K562 (cell line): Measurements from ENCODE around the gene CETN1. TPM values are rescaled to one million over a fixed set of nuclear protein-coding genes. Genes with fewer than 3 reads are reported as not detected.

Experiments
- DDX20 ChIP-seq: fragments of 450-650 bp; IDR thresholded peaks from 2 replicates; pipeline ENCODE4 v1.6.1; 2016; ENCODE audit warnings: missing genetic modification characterization, low read depth, mild to moderate bottlenecking, missing compliant biosample characterization, moderate library complexity
- ELF2 ChIP-seq: fragments of 250-450 bp; sonication (Bioruptor Pico); IDR thresholded peaks from 2 replicates; pipeline ENCODE4 v1.5.0; 2021; ENCODE audit warnings: mild to moderate bottlenecking
- EP400 ChIP-seq: fragments of 450-650 bp; IDR thresholded peaks from 2 replicates; pipeline ENCODE4 v1.6.1; 2017; ENCODE audit warnings: antibody characterized with exemption, mild to moderate bottlenecking, moderate library complexity
- FOXK2 ChIP-seq, 2 experiments: fragments of 450-650 bp; IDR thresholded peaks in 1 of 2; conservative IDR thresholded peaks in 1 of 2; 2 replicates each; pipeline ENCODE4 v1.6.1; 2016; ENCODE audit warnings: low read depth in 2 of 2, mild to moderate bottlenecking in 1 of 2
- GABPB1 ChIP-seq: sonication (generic); formaldehyde crosslinking; IDR thresholded peaks from 2 replicates; pipeline ENCODE4 v1.8.0; 2022; ENCODE audit warnings: mild to moderate bottlenecking, missing genetic modification reagents
- PHTF2 ChIP-seq: fragments of 250-450 bp; sonication (Bioruptor Pico); IDR thresholded peaks from 2 replicates; pipeline ENCODE4 v1.5.0; 2021; ENCODE audit warnings: mild to moderate bottlenecking
- POLR2AphosphoS2 ChIP-seq: IDR thresholded peaks from 2 replicates; pipeline ENCODE4 v1.6.1; 2012; ENCODE audit warnings: low read length, improper control_type of control experiment
- SMAD4 ChIP-seq: fragments of 250-450 bp; sonication (Bioruptor Pico); conservative IDR thresholded peaks from 2 replicates; pipeline ENCODE4 v1.8.0; 2021; ENCODE audit warnings: inconsistent platforms, mild to moderate bottlenecking, moderate library complexity
- polyA plus RNA-seq, 8 experiments: library from polyadenylated mRNA; depleted of rRNA in 4 of 8; stranded (reverse) in 5 of 8; unstranded in 3 of 8; fragments of >200 nt; fragmentation: Nextera tagmentation in 2 of 8; fragmentation: Illumina TruSeq in 1 of 8; extraction: Ambion mirVana in 2 of 8; extraction: Trizol in 1 of 8; gene quantifications; 2 replicates each; pipeline versions ENCODE4 v1.2.1 to v1.2.3, GENCODE V29; 2011 to 2014; ENCODE audit warnings: inconsistent platforms in 1 of 8, missing spikeins in 1 of 8
- total RNA-seq, 7 experiments: library from RNA; depleted of rRNA in 6 of 7; stranded (reverse); fragments of >200 nt in 6 of 7; fragmentation: Illumina TruSeq in 2 of 7; extraction: Trizol in 2 of 7; gene quantifications; 2 replicates each; pipeline versions ENCODE4 v1.2.1 to v1.2.3, GENCODE V29; 2011 to 2021; ENCODE audit warnings: low replicate concordance in 1 of 7
- TF ChIP-seq, protein P1 (sequence below): sonication (generic); formaldehyde crosslinking; IDR thresholded peaks from 2 replicates; pipeline ENCODE4 v1.8.1; 2023; ENCODE audit warnings: mild to moderate bottlenecking, missing genetic modification reagents
- TF ChIP-seq, protein P2 (sequence below): sonication (generic); formaldehyde crosslinking; IDR thresholded peaks from 2 replicates; pipeline ENCODE4 v1.4.0; 2020; ENCODE audit warnings: mild to moderate bottlenecking, missing genetic modification reagents
- TF ChIP-seq, protein P3 (sequence below): fragments of 450-650 bp; conservative IDR thresholded peaks from 2 replicates; pipeline ENCODE4 v1.6.1; 2016; ENCODE audit warnings: missing genetic modification characterization, low read depth, mild to moderate bottlenecking, control low read depth, missing compliant biosample characterization
- TF ChIP-seq, protein P4 (sequence below), 2 experiments: fragments of 450-650 bp; formaldehyde crosslinking in 1 of 2; IDR thresholded peaks; 2 replicates each; pipeline versions ENCODE4 v1.4.0 to v1.6.1; 2014 to 2020; ENCODE audit warnings: mild to moderate bottlenecking in 2 of 2, borderline replicate concordance in 1 of 2, low read depth in 1 of 2

CETN1 gene
- total and polyA plus RNA-seq, 9 of the 15 experiments (the other 6 are each of a cell fraction or from before 2014, with no cell fraction given) = 0.07 to 0.34 (median 0.19) TPM; not detected in 3

DNA sequence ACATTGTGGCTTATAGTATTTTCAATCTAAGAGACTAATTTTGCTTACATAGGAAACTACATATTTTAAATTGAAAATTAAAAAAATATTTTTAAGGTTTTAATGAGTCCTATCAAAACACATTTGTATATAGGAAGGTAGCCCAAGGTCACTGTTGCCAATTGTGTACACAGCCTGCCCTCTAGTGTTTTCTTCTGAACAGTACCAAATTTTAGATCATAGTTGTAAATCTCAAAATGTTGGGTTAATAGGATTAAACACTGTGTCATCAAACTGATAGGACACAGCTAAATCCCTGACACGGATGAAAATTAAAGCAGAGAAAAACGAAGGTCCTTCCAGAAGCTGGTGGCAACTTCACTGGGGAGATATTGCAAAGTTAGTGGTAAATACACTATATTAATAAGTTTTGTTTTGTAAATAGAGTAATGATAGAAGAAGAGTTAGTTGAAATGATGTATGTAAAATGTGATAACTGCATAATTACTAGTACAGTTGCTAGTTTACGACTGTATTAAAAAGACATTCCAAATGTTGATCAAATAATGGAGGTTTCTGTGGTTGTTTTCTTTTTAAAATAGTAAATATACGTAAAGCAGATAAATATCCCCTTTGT is 36.3 kb downstream of the CETN1 start (continued):
- TF ChIP-seq ELF2 (CRISPR knock-in tag) (no peak), DDX20 (tag) (no peak), PHTF2 (0 out of 2 replicates have a peak, but pooled peaks have one; percentile 29), EP400 (peak; percentile 40; the same call in 1 of the 2 replicates), POLR2AphosphoS2 (no peak), FOXK2 (conservative IDR thresholded peaks at IDR 0.05 in 1 of 2, IDR thresholded peaks at IDR 0.05 in 1 of 2; ENCODE audit: low read depth in 2 of 2) (no peak), SMAD4 (CRISPR knock-in tag) (no peak), GABPB1 (CRISPR knock-in tag) (no peak)
- TF ChIP-seq, protein P1, sequence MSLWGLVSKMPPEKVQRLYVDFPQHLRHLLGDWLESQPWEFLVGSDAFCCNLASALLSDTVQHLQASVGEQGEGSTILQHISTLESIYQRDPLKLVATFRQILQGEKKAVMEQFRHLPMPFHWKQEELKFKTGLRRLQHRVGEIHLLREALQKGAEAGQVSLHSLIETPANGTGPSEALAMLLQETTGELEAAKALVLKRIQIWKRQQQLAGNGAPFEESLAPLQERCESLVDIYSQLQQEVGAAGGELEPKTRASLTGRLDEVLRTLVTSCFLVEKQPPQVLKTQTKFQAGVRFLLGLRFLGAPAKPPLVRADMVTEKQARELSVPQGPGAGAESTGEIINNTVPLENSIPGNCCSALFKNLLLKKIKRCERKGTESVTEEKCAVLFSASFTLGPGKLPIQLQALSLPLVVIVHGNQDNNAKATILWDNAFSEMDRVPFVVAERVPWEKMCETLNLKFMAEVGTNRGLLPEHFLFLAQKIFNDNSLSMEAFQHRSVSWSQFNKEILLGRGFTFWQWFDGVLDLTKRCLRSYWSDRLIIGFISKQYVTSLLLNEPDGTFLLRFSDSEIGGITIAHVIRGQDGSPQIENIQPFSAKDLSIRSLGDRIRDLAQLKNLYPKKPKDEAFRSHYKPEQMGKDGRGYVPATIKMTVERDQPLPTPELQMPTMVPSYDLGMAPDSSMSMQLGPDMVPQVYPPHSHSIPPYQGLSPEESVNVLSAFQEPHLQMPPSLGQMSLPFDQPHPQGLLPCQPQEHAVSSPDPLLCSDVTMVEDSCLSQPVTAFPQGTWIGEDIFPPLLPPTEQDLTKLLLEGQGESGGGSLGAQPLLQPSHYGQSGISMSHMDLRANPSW (CRISPR knock-in tag) = no peak
- TF ChIP-seq, protein P2, sequence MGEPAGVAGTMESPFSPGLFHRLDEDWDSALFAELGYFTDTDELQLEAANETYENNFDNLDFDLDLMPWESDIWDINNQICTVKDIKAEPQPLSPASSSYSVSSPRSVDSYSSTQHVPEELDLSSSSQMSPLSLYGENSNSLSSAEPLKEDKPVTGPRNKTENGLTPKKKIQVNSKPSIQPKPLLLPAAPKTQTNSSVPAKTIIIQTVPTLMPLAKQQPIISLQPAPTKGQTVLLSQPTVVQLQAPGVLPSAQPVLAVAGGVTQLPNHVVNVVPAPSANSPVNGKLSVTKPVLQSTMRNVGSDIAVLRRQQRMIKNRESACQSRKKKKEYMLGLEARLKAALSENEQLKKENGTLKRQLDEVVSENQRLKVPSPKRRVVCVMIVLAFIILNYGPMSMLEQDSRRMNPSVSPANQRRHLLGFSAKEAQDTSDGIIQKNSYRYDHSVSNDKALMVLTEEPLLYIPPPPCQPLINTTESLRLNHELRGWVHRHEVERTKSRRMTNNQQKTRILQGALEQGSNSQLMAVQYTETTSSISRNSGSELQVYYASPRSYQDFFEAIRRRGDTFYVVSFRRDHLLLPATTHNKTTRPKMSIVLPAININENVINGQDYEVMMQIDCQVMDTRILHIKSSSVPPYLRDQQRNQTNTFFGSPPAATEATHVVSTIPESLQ = no peak
- TF ChIP-seq, protein P3, sequence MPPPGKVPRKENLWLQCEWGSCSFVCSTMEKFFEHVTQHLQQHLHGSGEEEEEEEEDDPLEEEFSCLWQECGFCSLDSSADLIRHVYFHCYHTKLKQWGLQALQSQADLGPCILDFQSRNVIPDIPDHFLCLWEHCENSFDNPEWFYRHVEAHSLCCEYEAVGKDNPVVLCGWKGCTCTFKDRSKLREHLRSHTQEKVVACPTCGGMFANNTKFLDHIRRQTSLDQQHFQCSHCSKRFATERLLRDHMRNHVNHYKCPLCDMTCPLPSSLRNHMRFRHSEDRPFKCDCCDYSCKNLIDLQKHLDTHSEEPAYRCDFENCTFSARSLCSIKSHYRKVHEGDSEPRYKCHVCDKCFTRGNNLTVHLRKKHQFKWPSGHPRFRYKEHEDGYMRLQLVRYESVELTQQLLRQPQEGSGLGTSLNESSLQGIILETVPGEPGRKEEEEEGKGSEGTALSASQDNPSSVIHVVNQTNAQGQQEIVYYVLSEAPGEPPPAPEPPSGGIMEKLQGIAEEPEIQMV (tag) = no peak
- TF ChIP-seq, protein P4, sequence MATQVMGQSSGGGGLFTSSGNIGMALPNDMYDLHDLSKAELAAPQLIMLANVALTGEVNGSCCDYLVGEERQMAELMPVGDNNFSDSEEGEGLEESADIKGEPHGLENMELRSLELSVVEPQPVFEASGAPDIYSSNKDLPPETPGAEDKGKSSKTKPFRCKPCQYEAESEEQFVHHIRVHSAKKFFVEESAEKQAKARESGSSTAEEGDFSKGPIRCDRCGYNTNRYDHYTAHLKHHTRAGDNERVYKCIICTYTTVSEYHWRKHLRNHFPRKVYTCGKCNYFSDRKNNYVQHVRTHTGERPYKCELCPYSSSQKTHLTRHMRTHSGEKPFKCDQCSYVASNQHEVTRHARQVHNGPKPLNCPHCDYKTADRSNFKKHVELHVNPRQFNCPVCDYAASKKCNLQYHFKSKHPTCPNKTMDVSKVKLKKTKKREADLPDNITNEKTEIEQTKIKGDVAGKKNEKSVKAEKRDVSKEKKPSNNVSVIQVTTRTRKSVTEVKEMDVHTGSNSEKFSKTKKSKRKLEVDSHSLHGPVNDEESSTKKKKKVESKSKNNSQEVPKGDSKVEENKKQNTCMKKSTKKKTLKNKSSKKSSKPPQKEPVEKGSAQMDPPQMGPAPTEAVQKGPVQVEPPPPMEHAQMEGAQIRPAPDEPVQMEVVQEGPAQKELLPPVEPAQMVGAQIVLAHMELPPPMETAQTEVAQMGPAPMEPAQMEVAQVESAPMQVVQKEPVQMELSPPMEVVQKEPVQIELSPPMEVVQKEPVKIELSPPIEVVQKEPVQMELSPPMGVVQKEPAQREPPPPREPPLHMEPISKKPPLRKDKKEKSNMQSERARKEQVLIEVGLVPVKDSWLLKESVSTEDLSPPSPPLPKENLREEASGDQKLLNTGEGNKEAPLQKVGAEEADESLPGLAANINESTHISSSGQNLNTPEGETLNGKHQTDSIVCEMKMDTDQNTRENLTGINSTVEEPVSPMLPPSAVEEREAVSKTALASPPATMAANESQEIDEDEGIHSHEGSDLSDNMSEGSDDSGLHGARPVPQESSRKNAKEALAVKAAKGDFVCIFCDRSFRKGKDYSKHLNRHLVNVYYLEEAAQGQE (IDR thresholded peaks at IDR 0.05; ENCODE audit: borderline replicate concordance) = peak; percentile 90
- TF ChIP-seq, protein P4 (CRISPR knock-in tag; IDR thresholded peaks at IDR 0.05; ENCODE audit: low read depth) = no peak
